Measurements from ENCODE around the gene GABPB1.

GRCh38 chr15:50267577-50267976 lies 87.4 kb downstream of the GABPB1 start:
- TF ChIP-seq EZH2 (IDR thresholded peaks at IDR 0.05; ENCODE audit: low read length, unreplicated experiment) (no peak), CTCF (conservative IDR thresholded peaks at IDR 0.05; ENCODE audit: low read depth, low read length) (no peak)

Data from PC-3 (cell line).